MCF 10A (cell line): ENCODE measurements around the gene GALNT15. TPM values are rescaled to one million over a fixed set of nuclear protein-coding genes. Genes with fewer than 3 reads are reported as not detected.

Source experiments
- BruUV-seq: library from RNA; stranded (reverse); fragments of 400-500 nt; replicated peaks from 2 replicates; lab custom pipeline; 2021; lab: Mats Ljungman, UMichigan
- CTCF ChIA-PET: fragments of 300-600 bp; sonication (Branson Sonifier 250); formaldehyde crosslinking; extraction: SDS; loops from one replicate; lab custom pipeline; 2021; ENCODE audit warnings: antibody characterized with exemption, inconsistent platforms; lab: Yijun Ruan, JAX
- POLR2A ChIA-PET: fragments of 300-600, 350-650 bp; sonication (Branson Sonifier 250); formaldehyde crosslinking; extraction: SDS; loops from one replicate; lab custom pipeline; 2020; ENCODE audit warnings: antibody characterized with exemption, inconsistent platforms; lab: Yijun Ruan, JAX
- DNase-seq: peaks from one replicate; pipeline ENCODE4 v3.0.0-alpha.2; 2018; ENCODE audit not compliant: unreplicated experiment
- H3K27ac Mint-ChIP-seq: one replicate; pipeline ENCODE4 v1.8.0; 2022; ENCODE audit warnings: mild to moderate bottlenecking, low read depth, mixed read lengths; ENCODE audit not compliant: unreplicated experiment
- H3K27me3 Mint-ChIP-seq: one replicate; pipeline ENCODE4 v1.8.0; 2022; ENCODE audit warnings: mixed read lengths; ENCODE audit not compliant: insufficient read depth, unreplicated experiment
- H3K36me3 Mint-ChIP-seq: one replicate; pipeline ENCODE4 v1.8.0; 2022; ENCODE audit warnings: mild to moderate bottlenecking, moderate library complexity, mixed read lengths; ENCODE audit not compliant: insufficient read depth, unreplicated experiment
- H3K4me1 Mint-ChIP-seq: one replicate; pipeline ENCODE4 v1.8.0; 2022; ENCODE audit warnings: mixed read lengths; ENCODE audit not compliant: insufficient read depth, unreplicated experiment
- H3K4me3 Mint-ChIP-seq: one replicate; pipeline ENCODE4 v1.8.0; 2022; ENCODE audit warnings: mild to moderate bottlenecking, moderate library complexity, mixed read lengths; ENCODE audit not compliant: unreplicated experiment
- H3K9me3 Mint-ChIP-seq: one replicate; pipeline ENCODE4 v1.8.0; 2022; ENCODE audit warnings: mixed read lengths; ENCODE audit not compliant: unreplicated experiment
- CTCF ChIP-seq: fragments of 200-600 bp; IDR thresholded peaks from one replicate; pipeline ENCODE4 v1.8.0; 2022; ENCODE audit warnings: antibody characterized with exemption, mild to moderate bottlenecking; ENCODE audit not compliant: unreplicated experiment
- intact Hi-C: fragments of 100-400 bp; cut with micrococcal nuclease; formaldehyde crosslinking; loops from 2 replicates; pipeline ENCODE4 v1.14.1; 2022
- total RNA-seq: library from RNA; stranded (reverse); gene quantifications from 2 replicates; pipeline ENCODE4 v1.2.3, GENCODE V29; 2022

Gene GALNT15
- total RNA-seq, 1 experiment from 2014 or later = 3.0 TPM

- peak overlapping the region; percentile 29 for H3K27ac Mint-ChIP-seq
- no TSS peak for BruUV-seq
These were observed 28.6 kb downstream of the GALNT15 start for GRCh38 chr3:16203031-16203430.

GRCh38 chr3:16203671-16204629, 29.5 kb downstream of the GALNT15 start:
- CTCF ChIA-PET = interaction anchor here (0.6 kb wide), 1 partner anchor 135 kb away, joined by 4 read pairs; no protein-coding TSS in a partner anchor
- H3K4me1 Mint-ChIP-seq = peaks cover 40% of the 10 kb centered on the region
- DNase-seq = no peak
- H3K27me3 Mint-ChIP-seq = no peaks in the 10 kb centered on the region
- no TSS peak for BruUV-seq
- no peak overlapping the region for H3K27ac Mint-ChIP-seq
- H3K4me3 Mint-ChIP-seq = no peak overlapping the region
- H3K36me3 Mint-ChIP-seq = peaks cover 20% of the 10 kb centered on the region
- intact Hi-C loops = no loop called here
- POLR2A ChIA-PET = interaction anchor here (0.7 kb wide), 1 partner anchor 13 kb away, joined by 3 read pairs; no protein-coding TSS in a partner anchor
- TF ChIP-seq CTCF = no peak
- no peaks in the 10 kb centered on the region for H3K9me3 Mint-ChIP-seq

More at GRCh38 chr3:16203031-16203430, 28.6 kb downstream of the GALNT15 start:
- H3K4me1 Mint-ChIP-seq = peaks cover 40% of the 10 kb centered on the region
- peak; percentile 33 for DNase-seq
- no peaks in the 10 kb centered on the region for H3K27me3 Mint-ChIP-seq
- intact Hi-C loops = no loop called here
- no peaks in the 10 kb centered on the region for H3K9me3 Mint-ChIP-seq
- TF ChIP-seq CTCF = no peak
- ChIA-PET POLR2A (no interaction called here), CTCF (no interaction called here)
- H3K36me3 Mint-ChIP-seq = peaks cover 20% of the 10 kb centered on the region
- no peak overlapping the region for H3K4me3 Mint-ChIP-seq

- no peaks in the 10 kb centered on the region for H3K27me3 Mint-ChIP-seq
- H3K4me1 Mint-ChIP-seq = peaks cover 40% of the 10 kb centered on the region
- no peak overlapping the region for H3K4me3 Mint-ChIP-seq
- POLR2A ChIA-PET = interaction anchor here (0.7 to 1.3 kb wide), 3 partner anchors 8 to 32 kb away, joined by 3 to 5 read pairs (median 4); no protein-coding TSS in a partner anchor
- no peak for TF ChIP-seq CTCF
- CTCF ChIA-PET = interaction anchor here (0.6 kb wide), 1 partner anchor 134 kb away, joined by 4 read pairs; no protein-coding TSS in a partner anchor
- no TSS peak for BruUV-seq
- H3K9me3 Mint-ChIP-seq = no peaks in the 10 kb centered on the region
- peaks cover 20% of the 10 kb centered on the region for H3K36me3 Mint-ChIP-seq
- DNase-seq = no peak
- H3K27ac Mint-ChIP-seq = no peak overlapping the region
- intact Hi-C loops = no loop called here
These were observed 30.3 kb downstream of the GALNT15 start for GRCh38 chr3:16204751-16205150.
